BJ (cell line): ENCODE results near the gene INPP5J. TPM values are rescaled to one million over a fixed set of nuclear protein-coding genes. Genes with fewer than 3 reads are reported as not detected.
"Not testable (repeated sequence)": the region's sequence is repeated elsewhere in the genome, so short reads cannot be mapped to it uniquely, and the experiment has no call there.

Experiments
- CTCF ChIA-PET: fragments of 350-600 bp; formaldehyde crosslinking; extraction: SDS; loops from one replicate; lab custom pipeline; 2021; ENCODE audit warnings: antibody characterized with exemption, inconsistent platforms; lab: Yijun Ruan, JAX
- POLR2A ChIA-PET: fragments of 300-600 bp; sonication (Branson Sonifier 250); formaldehyde crosslinking; extraction: SDS; loops from one replicate; lab custom pipeline; 2021; ENCODE audit warnings: antibody characterized with exemption; lab: Charles Lee
- DNase-seq: peaks from one replicate; pipeline ENCODE4 v3.0.0-alpha.2; 2011; ENCODE audit warnings: low read depth
- H3K27me3 ChIP-seq: 2 replicates; pipeline ENCODE4 v1.6.0; 2011; ENCODE audit warnings: low read length; ENCODE audit not compliant: control insufficient read depth, insufficient read depth
- H3K36me3 ChIP-seq: 2 replicates; pipeline ENCODE4 v1.5.1; 2011; ENCODE audit warnings: low read length; ENCODE audit not compliant: control insufficient read depth, insufficient read depth
- H3K4me3 ChIP-seq: 2 replicates; pipeline ENCODE4 v1.5.1; 2011; ENCODE audit warnings: low read depth, mild to moderate bottlenecking, control low read depth, low read length
- CTCF ChIP-seq: IDR thresholded peaks from 2 replicates; pipeline ENCODE4 v1.5.1; 2011; ENCODE audit warnings: low read depth, mild to moderate bottlenecking, control low read depth, inconsistent platforms, low read length, moderate library complexity; ENCODE audit not compliant: insufficient read depth
- polyA plus RNA-seq: library from polyadenylated mRNA; depleted of rRNA; stranded (reverse); fragments of >200 nt; gene quantifications from 2 replicates; pipeline ENCODE4 v1.2.3, GENCODE V29; 2011

Gene INPP5J
- polyA plus RNA-seq, 1 experiment: 1.5 TPM

- POLR2A ChIA-PET: interaction anchor here (1.1 kb wide), 1 partner anchor 166 kb away, joined by 6 read pairs; no protein-coding TSS in a partner anchor
- H3K4me3 ChIP-seq: peak overlapping the region; percentile 85
- no peaks in the 10 kb centered on the region for H3K27me3 ChIP-seq
- H3K36me3 ChIP-seq: peaks cover 19% of the 10 kb centered on the region
- no peak for TF ChIP-seq CTCF
- DNase-seq: no peak
- CTCF ChIA-PET: interaction anchor here (0.7 to 5.7 kb wide), 21 partner anchors 7 to 500 kb away, joined by 3 to 59 read pairs (median 5); partner anchors contain the start of genes MORC2, PLA2G3, RNF185 and TUG1
These were observed 16.0 kb upstream of the INPP5J start for GRCh38 chr22:31106731-31107177.

GRCh38 chr22:31107178-31107893, 15.4 kb upstream of the INPP5J start, which contains the start of gene SELENOM:
Gene SELENOM, minus strand, starts transcription at chr22:31107568. Its CDS starts 63 bp downstream, at chr22:31107505.
- peak; percentile 89 for DNase-seq
- ChIA-PET POLR2A (interaction anchor here (0.6 to 1.1 kb wide), 7 partner anchors 8 to 1482 kb away, joined by 3 to 6 read pairs (median 4); partner anchors contain the start of genes PLA2G3 and RNF185), CTCF (interaction anchor here (0.6 to 5.7 kb wide), 56 partner anchors 8 to 501 kb away, joined by 3 to 59 read pairs (median 4); partner anchors contain the start of genes MORC2, PLA2G3, RNF185 and TUG1)
- Histone ChIP-seq H3K36me3 (peaks cover 19% of the 10 kb centered on the region), H3K4me3 (peak within 1 kb of the TSS; percentile 85), H3K27me3 (no peaks in the 10 kb centered on the region)
- TF ChIP-seq CTCF: peak; percentile 99

- no peaks in the 10 kb centered on the region for H3K27me3 ChIP-seq
- DNase-seq: no peak
- no peak for TF ChIP-seq CTCF
- peak overlapping the region; percentile 12 for H3K4me3 ChIP-seq
- ChIA-PET POLR2A (interaction anchor here (0.6 to 1.0 kb wide), 6 partner anchors 8 to 1482 kb away, joined by 3 to 4 read pairs (median 4); partner anchors contain the start of genes PLA2G3 and RNF185), CTCF (interaction anchor here (0.6 to 5.7 kb wide), 44 partner anchors 8 to 502 kb away, joined by 3 to 59 read pairs (median 4); partner anchors contain the start of genes MORC2, RNF185 and TUG1)
- peaks cover 19% of the 10 kb centered on the region for H3K36me3 ChIP-seq
These were observed 14.9 kb upstream of the INPP5J start for GRCh38 chr22:31107894-31108218.

DNA sequence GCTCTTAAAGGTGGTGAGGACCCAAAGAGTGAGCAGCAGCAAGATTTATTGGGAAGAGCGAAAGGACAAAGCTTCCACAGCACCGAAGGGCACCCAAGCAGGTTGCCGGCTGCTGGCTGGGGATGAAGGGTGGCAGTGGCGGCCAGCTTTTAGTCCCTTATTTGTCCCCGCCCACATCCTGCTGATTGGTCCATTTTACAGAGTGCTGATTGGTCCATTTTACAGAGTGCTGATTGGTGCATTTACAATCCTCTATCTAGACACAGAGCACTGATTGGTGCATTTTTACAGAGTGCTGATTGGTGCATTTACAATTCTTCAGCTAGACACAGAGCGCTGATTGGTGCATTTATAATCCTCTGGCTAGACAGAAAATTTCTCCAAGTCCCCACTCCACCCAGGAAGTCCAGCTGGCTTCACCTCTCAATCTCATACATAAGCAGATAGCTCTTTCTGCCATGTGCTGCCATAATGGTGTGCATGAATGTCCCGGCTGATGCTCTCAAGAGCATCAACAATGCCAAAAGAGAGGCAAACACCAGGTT, 10.1 kb upstream of the INPP5J start:
- CTCF ChIA-PET: interaction anchor here (0.9 to 1.3 kb wide), 2 partner anchors 24 to 36 kb away, joined by 3 to 7 read pairs; no protein-coding TSS in a partner anchor
- POLR2A ChIA-PET, H3K4me3 ChIP-seq, DNase-seq, H3K27me3 ChIP-seq, H3K36me3 ChIP-seq: not testable (repeated sequence)

GRCh38 chr22:31118046-31118820, 4.5 kb upstream of the INPP5J start:
- no peaks in the 10 kb centered on the region for H3K36me3 ChIP-seq
- ChIA-PET POLR2A (no interaction called here), CTCF (interaction anchor here (0.6 to 1.4 kb wide), 3 partner anchors 10 to 11 kb away, joined by 3 to 9 read pairs (median 5); partner anchors contain the start of gene SELENOM)
- H3K27me3 ChIP-seq: no peaks in the 10 kb centered on the region; the same call in 1 of the 2 replicates
- TF ChIP-seq CTCF: no peak
- DNase-seq: no peak
- no peak overlapping the region for H3K4me3 ChIP-seq
